Duodenal mucosa (tissue), 2 donors: ENCODE data around the gene SRC.

Experiments
- H3K27ac ChIP-seq: one replicate; pipeline ENCODE4 v1.7.0; 2013; ENCODE audit warnings: low read depth, low read length
- H3K27me3 ChIP-seq, 2 donors: one replicate each; pipeline ENCODE4 v1.7.0; 2013; ENCODE audit warnings: low read length in 2 of 2, control low read depth in 1 of 2; ENCODE audit not compliant: insufficient read depth in 2 of 2, control insufficient read depth in 1 of 2
- H3K36me3 ChIP-seq, 2 donors: one replicate each; pipeline ENCODE4 v1.7.0; 2013; ENCODE audit warnings: low read length in 2 of 2, control low read depth in 1 of 2; ENCODE audit not compliant: insufficient read depth in 2 of 2, control insufficient read depth in 1 of 2
- H3K4me1 ChIP-seq, 2 donors: one replicate each; pipeline ENCODE4 v1.7.0; 2013; ENCODE audit warnings: low read length in 2 of 2, control low read depth in 1 of 2; ENCODE audit not compliant: insufficient read depth in 2 of 2, control insufficient read depth in 1 of 2
- H3K4me3 ChIP-seq, 2 donors: one replicate each; pipeline ENCODE4 v1.7.0; 2013; ENCODE audit warnings: low read length in 2 of 2, low read depth in 1 of 2
- H3K9ac ChIP-seq, 2 donors: one replicate each; pipeline ENCODE4 v1.7.0; 2013; ENCODE audit warnings: low read length in 2 of 2, low read depth in 1 of 2
- H3K9me3 ChIP-seq, 2 donors: one replicate each; pipeline ENCODE4 v1.7.0; 2013; ENCODE audit warnings: low read length in 2 of 2, control low read depth in 1 of 2; ENCODE audit not compliant: control insufficient read depth in 1 of 2

SRC gene

GRCh38 chr20:37314617-37315016 lies 31.3 kb upstream of the SRC start:
- Histone ChIP-seq H3K4me3 (no peak overlapping the region), H3K27me3 (no peaks in the 10 kb centered on the region), H3K27ac (peak overlapping the region; percentile 75), H3K9me3 (no peaks in the 10 kb centered on the region), H3K4me1 (peaks cover 40% of the 10 kb centered on the region in 2 donors), H3K9ac (peak overlapping the region in 1 of 2 donors; percentile 43), H3K36me3 (peaks cover 15 to 50% of the 10 kb centered on the region in 2 donors)

GRCh38 chr20:37315021-37315451 lies 30.9 kb upstream of the SRC start:
- Histone ChIP-seq H3K4me3 (no peak overlapping the region), H3K9ac (peak overlapping the region in 1 of 2 donors; percentile 45), H3K9me3 (no peaks in the 10 kb centered on the region), H3K4me1 (peaks cover 36 to 37% of the 10 kb centered on the region in 2 donors), H3K36me3 (peaks cover 15 to 47% of the 10 kb centered on the region in 2 donors), H3K27me3 (no peaks in the 10 kb centered on the region), H3K27ac (peak overlapping the region; percentile 75)

GRCh38 chr20:37315452-37316110 lies 30.4 kb upstream of the SRC start:
- H3K27me3 ChIP-seq = no peaks in the 10 kb centered on the region

GRCh38 chr20:37316116-37316774 lies 29.7 kb upstream of the SRC start:
- peak overlapping the region; percentile 44 for H3K27ac ChIP-seq
- H3K36me3 ChIP-seq = peaks cover 15 to 38% of the 10 kb centered on the region in 2 donors
- peak overlapping the region in 1 of 2 donors; percentile 45 for H3K9ac ChIP-seq
- peaks cover 33 to 34% of the 10 kb centered on the region in 2 donors for H3K4me1 ChIP-seq
- no peaks in the 10 kb centered on the region for H3K27me3 ChIP-seq
- H3K4me3 ChIP-seq = no peak overlapping the region
- no peaks in the 10 kb centered on the region for H3K9me3 ChIP-seq

More at GRCh38 chr20:37315452-37316110, 30.4 kb upstream of the SRC start:
- Histone ChIP-seq H3K4me1 (peaks cover 33 to 34% of the 10 kb centered on the region in 2 donors), H3K4me3 (no peak overlapping the region), H3K9ac (peak overlapping the region in 1 of 2 donors; percentile 45), H3K27ac (peak overlapping the region; percentile 44), H3K9me3 (no peaks in the 10 kb centered on the region), H3K36me3 (peaks cover 15 to 42% of the 10 kb centered on the region in 2 donors)

- H3K4me1 ChIP-seq = peaks cover 33 to 34% of the 10 kb centered on the region in 2 donors
- no peak overlapping the region for H3K4me3 ChIP-seq
- no peak overlapping the region for H3K27ac ChIP-seq
- peak overlapping the region in 1 of 2 donors; percentile 12 for H3K9ac ChIP-seq
- peaks cover 15 to 38% of the 10 kb centered on the region in 2 donors for H3K36me3 ChIP-seq
- H3K27me3 ChIP-seq = no peaks in the 10 kb centered on the region
- H3K9me3 ChIP-seq = no peaks in the 10 kb centered on the region
Measured at GRCh38 chr20:37316775-37317170, 29.2 kb upstream of the SRC start.

GRCh38 chr20:37317316-37317715 lies 28.6 kb upstream of the SRC start:
- no peaks in the 10 kb centered on the region for H3K27me3 ChIP-seq
- H3K9ac ChIP-seq = no peak overlapping the region
- H3K4me1 ChIP-seq = peaks cover 30 to 34% of the 10 kb centered on the region in 2 donors
- H3K9me3 ChIP-seq = peaks cover 0 to 3% of the 10 kb centered on the region in 2 donors
- no peak overlapping the region for H3K4me3 ChIP-seq
- no peak overlapping the region for H3K27ac ChIP-seq
- H3K36me3 ChIP-seq = peaks cover 15 to 34% of the 10 kb centered on the region in 2 donors

- peaks cover 0 to 6% of the 10 kb centered on the region in 2 donors for H3K9me3 ChIP-seq
- H3K4me3 ChIP-seq = no peak overlapping the region
- no peak overlapping the region for H3K9ac ChIP-seq
- H3K36me3 ChIP-seq = peaks cover 15 to 30% of the 10 kb centered on the region in 2 donors
- peaks cover 25 to 34% of the 10 kb centered on the region in 2 donors for H3K4me1 ChIP-seq
- no peak overlapping the region for H3K27ac ChIP-seq
- no peaks in the 10 kb centered on the region for H3K27me3 ChIP-seq
Measured at GRCh38 chr20:37317994-37318640, 27.8 kb upstream of the SRC start.

- Histone ChIP-seq H3K36me3 (peaks cover 15 to 30% of the 10 kb centered on the region in 2 donors), H3K4me1 (peaks cover 20 to 27% of the 10 kb centered on the region in 2 donors), H3K9ac (no peak overlapping the region), H3K4me3 (no peak overlapping the region), H3K9me3 (peaks cover 0 to 6% of the 10 kb centered on the region in 2 donors), H3K27me3 (no peaks in the 10 kb centered on the region), H3K27ac (no peak overlapping the region)
Measured at GRCh38 chr20:37319151-37319671, 26.7 kb upstream of the SRC start.

GRCh38 chr20:37323985-37324384 lies 22.0 kb upstream of the SRC start:
- no peak overlapping the region for H3K27ac ChIP-seq
- no peak overlapping the region for H3K4me3 ChIP-seq
- peaks cover 0 to 6% of the 10 kb centered on the region in 2 donors for H3K9me3 ChIP-seq
- H3K9ac ChIP-seq = no peak overlapping the region
- no peaks in the 10 kb centered on the region for H3K27me3 ChIP-seq
- peaks cover 0 to 3% of the 10 kb centered on the region in 2 donors for H3K4me1 ChIP-seq
- no peaks in the 10 kb centered on the region for H3K36me3 ChIP-seq

GRCh38 chr20:37325206-37325605 lies 20.7 kb upstream of the SRC start:
- no peak overlapping the region for H3K27ac ChIP-seq
- no peak overlapping the region for H3K4me3 ChIP-seq
- no peak overlapping the region for H3K9ac ChIP-seq
- no peaks in the 10 kb centered on the region for H3K27me3 ChIP-seq
- no peaks in the 10 kb centered on the region for H3K36me3 ChIP-seq
- H3K4me1 ChIP-seq = peaks cover 0 to 3% of the 10 kb centered on the region in 2 donors
- peaks cover 0 to 6% of the 10 kb centered on the region in 2 donors for H3K9me3 ChIP-seq
